22Rv1 (cell line): ENCODE measurements around the gene IL20.

ENCODE experiments used
- ZFX ChIP-seq: fragments of 450-650 bp; IDR thresholded peaks from 2 replicates; pipeline ENCODE4 v1.6.1; 2017; ENCODE audit warnings: antibody characterized with exemption, borderline replicate concordance
- TF ChIP-seq, protein P1 (sequence below): fragments of 450-650 bp; IDR thresholded peaks from 2 replicates; pipeline ENCODE4 v1.5.1; 2017; ENCODE audit warnings: mild to moderate bottlenecking

DNA sequence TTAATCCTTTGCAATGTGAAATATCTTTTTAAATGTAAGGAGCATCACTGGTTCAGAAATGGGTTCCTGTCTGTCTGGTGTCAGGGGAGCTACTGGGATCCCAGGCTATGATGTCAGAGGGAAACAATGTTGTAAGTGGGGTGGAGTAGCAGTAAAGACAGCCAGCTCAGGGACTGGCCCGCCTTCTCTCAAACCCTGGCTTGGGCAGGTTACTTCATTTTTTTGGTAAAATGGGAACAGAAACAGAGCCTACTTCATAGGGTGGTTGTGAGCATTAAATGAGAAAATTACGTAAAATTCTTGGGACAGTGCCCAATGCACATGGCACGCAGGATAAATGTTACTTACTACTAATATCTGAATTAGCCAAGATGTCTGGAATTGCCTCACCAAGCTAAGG is 30.7 kb upstream of the IL20 start:
- TF ChIP-seq, protein P1, sequence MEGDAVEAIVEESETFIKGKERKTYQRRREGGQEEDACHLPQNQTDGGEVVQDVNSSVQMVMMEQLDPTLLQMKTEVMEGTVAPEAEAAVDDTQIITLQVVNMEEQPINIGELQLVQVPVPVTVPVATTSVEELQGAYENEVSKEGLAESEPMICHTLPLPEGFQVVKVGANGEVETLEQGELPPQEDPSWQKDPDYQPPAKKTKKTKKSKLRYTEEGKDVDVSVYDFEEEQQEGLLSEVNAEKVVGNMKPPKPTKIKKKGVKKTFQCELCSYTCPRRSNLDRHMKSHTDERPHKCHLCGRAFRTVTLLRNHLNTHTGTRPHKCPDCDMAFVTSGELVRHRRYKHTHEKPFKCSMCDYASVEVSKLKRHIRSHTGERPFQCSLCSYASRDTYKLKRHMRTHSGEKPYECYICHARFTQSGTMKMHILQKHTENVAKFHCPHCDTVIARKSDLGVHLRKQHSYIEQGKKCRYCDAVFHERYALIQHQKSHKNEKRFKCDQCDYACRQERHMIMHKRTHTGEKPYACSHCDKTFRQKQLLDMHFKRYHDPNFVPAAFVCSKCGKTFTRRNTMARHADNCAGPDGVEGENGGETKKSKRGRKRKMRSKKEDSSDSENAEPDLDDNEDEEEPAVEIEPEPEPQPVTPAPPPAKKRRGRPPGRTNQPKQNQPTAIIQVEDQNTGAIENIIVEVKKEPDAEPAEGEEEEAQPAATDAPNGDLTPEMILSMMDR = no peak
- no peak for TF ChIP-seq ZFX
